T-helper 1 cell treated with Interleukin-12 subunit alpha and Interleukin-12 subunit beta and Interleukin-4 antibody, amounts not matched to agents 30 μg/mL and 1 μg/mL, for 36 hours (primary cell): Measurements from ENCODE around the gene PATL2.
"Not testable (repeated sequence)": the region's sequence is repeated elsewhere in the genome, so short reads cannot be mapped to it uniquely, and the experiment has no call there.

Experiments
- H3K27ac Mint-ChIP-seq: one replicate; pipeline ENCODE4 v1.8.0; 2021; ENCODE audit warnings: mild to moderate bottlenecking, mixed read lengths
- H3K27me3 Mint-ChIP-seq: one replicate; pipeline ENCODE4 v1.8.0; 2021; ENCODE audit warnings: low read depth, mixed read lengths
- H3K36me3 Mint-ChIP-seq: one replicate; pipeline ENCODE4 v1.8.0; 2021; ENCODE audit warnings: low read depth, mixed read lengths
- H3K4me1 Mint-ChIP-seq: one replicate; pipeline ENCODE4 v1.8.0; 2021; ENCODE audit warnings: low read depth, mixed read lengths
- H3K4me3 Mint-ChIP-seq: one replicate; pipeline ENCODE4 v1.8.0; 2021; ENCODE audit warnings: mild to moderate bottlenecking, moderate library complexity, mixed read lengths
- H3K9me3 Mint-ChIP-seq: one replicate; pipeline ENCODE4 v1.8.0; 2021; ENCODE audit warnings: mixed read lengths

Gene PATL2

GRCh38 chr15:44726568-44727484, 15.7 kb upstream of the PATL2 start:
- Mint-ChIP-seq H3K4me1 (peaks cover 65% of the 10 kb centered on the region), H3K36me3 (peaks cover 20% of the 10 kb centered on the region), H3K27ac (peak overlapping the region; percentile 100), H3K4me3 (peak overlapping the region; percentile 98), H3K9me3 (no peaks in the 10 kb centered on the region), H3K27me3 (no peaks in the 10 kb centered on the region)

- H3K4me1 Mint-ChIP-seq, result peaks cover 64% of the 10 kb centered on the region
- no peaks in the 10 kb centered on the region for H3K9me3 Mint-ChIP-seq
- peak overlapping the region; percentile 100 for H3K27ac Mint-ChIP-seq
- peak overlapping the region; percentile 98 for H3K4me3 Mint-ChIP-seq
- H3K36me3 Mint-ChIP-seq, result peaks cover 18% of the 10 kb centered on the region
- no peaks in the 10 kb centered on the region for H3K27me3 Mint-ChIP-seq
Measured at GRCh38 chr15:44726136-44726535, 15.0 kb upstream of the PATL2 start.

GRCh38 chr15:44722011-44722410, 10.9 kb upstream of the PATL2 start:
- peaks cover 76% of the 10 kb centered on the region for H3K4me1 Mint-ChIP-seq
- no peaks in the 10 kb centered on the region for H3K27me3 Mint-ChIP-seq
- H3K36me3 Mint-ChIP-seq, result peaks cover 31% of the 10 kb centered on the region
- peak overlapping the region; percentile 96 for H3K27ac Mint-ChIP-seq
- no peaks in the 10 kb centered on the region for H3K9me3 Mint-ChIP-seq
- H3K4me3 Mint-ChIP-seq, result no peak overlapping the region

GRCh38 chr15:44720460-44721176, 9.5 kb upstream of the PATL2 start:
- no peaks in the 10 kb centered on the region for H3K27me3 Mint-ChIP-seq
- peak overlapping the region; percentile 14 for H3K4me3 Mint-ChIP-seq
- peak overlapping the region; percentile 96 for H3K27ac Mint-ChIP-seq
- peaks cover 45% of the 10 kb centered on the region for H3K36me3 Mint-ChIP-seq
- peaks cover 80% of the 10 kb centered on the region for H3K4me1 Mint-ChIP-seq
- no peaks in the 10 kb centered on the region for H3K9me3 Mint-ChIP-seq

- Mint-ChIP-seq H3K4me1 (peaks cover 81% of the 10 kb centered on the region), H3K27ac (peak overlapping the region; percentile 96), H3K36me3 (peaks cover 51% of the 10 kb centered on the region)
- H3K9me3 Mint-ChIP-seq, H3K27me3 Mint-ChIP-seq, H3K4me3 Mint-ChIP-seq: not testable (repeated sequence)
Measured at GRCh38 chr15:44720000-44720435, 8.9 kb upstream of the PATL2 start.

- peak overlapping the region; percentile 96 for H3K27ac Mint-ChIP-seq
- H3K27me3 Mint-ChIP-seq, result no peaks in the 10 kb centered on the region
- peak overlapping the region; percentile 69 for H3K4me3 Mint-ChIP-seq
- peaks cover 80% of the 10 kb centered on the region for H3K4me1 Mint-ChIP-seq
- H3K36me3 Mint-ChIP-seq, result peaks cover 56% of the 10 kb centered on the region
- H3K9me3 Mint-ChIP-seq, result no peaks in the 10 kb centered on the region
Measured at GRCh38 chr15:44719293-44719999, 8.3 kb upstream of the PATL2 start.

- Mint-ChIP-seq H3K27ac (peak overlapping the region; percentile 96), H3K36me3 (peaks cover 62% of the 10 kb centered on the region), H3K27me3 (no peaks in the 10 kb centered on the region), H3K9me3 (no peaks in the 10 kb centered on the region), H3K4me3 (peak overlapping the region; percentile 69), H3K4me1 (peaks cover 77% of the 10 kb centered on the region)
Measured at GRCh38 chr15:44718927-44719292, 7.8 kb upstream of the PATL2 start.

GRCh38 chr15:44718180-44718926, 7.2 kb upstream of the PATL2 start:
- Mint-ChIP-seq H3K4me3 (peak overlapping the region; percentile 54), H3K9me3 (no peaks in the 10 kb centered on the region), H3K27ac (peak overlapping the region; percentile 96), H3K36me3 (peaks cover 66% of the 10 kb centered on the region), H3K27me3 (no peaks in the 10 kb centered on the region), H3K4me1 (peaks cover 74% of the 10 kb centered on the region)

- Mint-ChIP-seq H3K4me1 (peaks cover 75% of the 10 kb centered on the region), H3K9me3 (no peaks in the 10 kb centered on the region), H3K27ac (peak overlapping the region; percentile 75), H3K36me3 (peaks cover 78% of the 10 kb centered on the region), H3K27me3 (no peaks in the 10 kb centered on the region), H3K4me3 (peak overlapping the region; percentile 89)
Measured at GRCh38 chr15:44716983-44717602, 6.0 kb upstream of the PATL2 start.

- Mint-ChIP-seq H3K36me3 (peaks cover 81% of the 10 kb centered on the region), H3K27me3 (no peaks in the 10 kb centered on the region), H3K4me3 (peak overlapping the region; percentile 89), H3K27ac (peak overlapping the region; percentile 99), H3K4me1 (peaks cover 67% of the 10 kb centered on the region), H3K9me3 (no peaks in the 10 kb centered on the region)
Measured at GRCh38 chr15:44715797-44716334, 4.7 kb upstream of the PATL2 start.

GRCh38 chr15:44715142-44715796, 4.1 kb upstream of the PATL2 start:
- Mint-ChIP-seq H3K27me3 (no peaks in the 10 kb centered on the region), H3K9me3 (no peaks in the 10 kb centered on the region), H3K27ac (peak overlapping the region; percentile 99), H3K36me3 (peaks cover 81% of the 10 kb centered on the region), H3K4me3 (peak overlapping the region; percentile 89), H3K4me1 (peaks cover 65% of the 10 kb centered on the region)

GRCh38 chr15:44713006-44713966, 2.2 kb upstream of the PATL2 start:
- H3K4me1 Mint-ChIP-seq, result peaks cover 62% of the 10 kb centered on the region
- H3K27me3 Mint-ChIP-seq, result no peaks in the 10 kb centered on the region
- peaks cover 76% of the 10 kb centered on the region for H3K36me3 Mint-ChIP-seq
- no peaks in the 10 kb centered on the region for H3K9me3 Mint-ChIP-seq
- H3K27ac Mint-ChIP-seq, result peak overlapping the region; percentile 99
- H3K4me3 Mint-ChIP-seq, result peak overlapping the region; percentile 89
